Measurements from ENCODE around the gene GCH1. TPM values are rescaled to one million over a fixed set of nuclear protein-coding genes. Genes with fewer than 3 reads are reported as not detected.

Gene GCH1
- total RNA-seq, result 1.6 and 9.5 TPM in 2 replicates

GRCh38 chr14:54902521-54903420 is at the start of gene GCH1:
TSS of gene GCH1 (minus strand) at chr14:54902826. CDS start at chr14:54902663, 163 bp downstream.

Other genes starting within 250 kb of the GCH1 start
- 9.5 and 17.7 TPM in 2 replicates for gene WDHD1, start 124.3 kb upstream of the GCH1 start, total RNA-seq
- gene SOCS4, start 124.4 kb upstream of the GCH1 start, total RNA-seq, result 18.1 and 23.2 TPM in 2 replicates
- gene MAPK1IP1L, start 148.8 kb upstream of the GCH1 start, total RNA-seq, result 17.8 and 30.9 TPM in 2 replicates
- 22.9 and 47.2 TPM in 2 replicates for gene LGALS3, start 226.4 kb upstream of the GCH1 start, total RNA-seq

Measured in smooth muscle cell of the umbilical artery (primary cell).